OCI-LY1 (cell line): ENCODE measurements around the gene ZNF710.

Source experiments
- H2AFZ ChIP-seq: fragments of 200-600 bp; sonication (generic), shearing (Covaris generic); 2 replicates; pipeline ENCODE4 v1.6.0; 2014; ENCODE audit warnings: antibody characterized with exemption, mild to moderate bottlenecking, low read length
- H3F3A ChIP-seq: fragments of 200-600 bp; sonication (generic), shearing (Covaris generic); 2 replicates; pipeline ENCODE4 v1.6.0; 2014; ENCODE audit warnings: mild to moderate bottlenecking, antibody characterized with exemption, low read length, moderate library complexity; ENCODE audit not compliant: insufficient read depth
- H3K27ac ChIP-seq: fragments of 200-600 bp; sonication (generic); 2 replicates; pipeline ENCODE4 v1.5.1; 2014; ENCODE audit warnings: low read length, mixed run types, mild to moderate bottlenecking, low read depth; ENCODE audit not compliant: poor library complexity, severe bottlenecking
- H3K27me3 ChIP-seq: fragments of 200-600 bp; sonication (generic); 2 replicates; pipeline ENCODE4 v1.6.0; 2014; ENCODE audit warnings: antibody characterized with exemption, mild to moderate bottlenecking, low read length, moderate library complexity; ENCODE audit not compliant: insufficient read depth
- H3K36me3 ChIP-seq: fragments of 200-600 bp; sonication (generic); 2 replicates; pipeline ENCODE4 v1.6.1; 2014; ENCODE audit warnings: mild to moderate bottlenecking, antibody characterized with exemption, low read length, moderate library complexity, mixed read lengths; ENCODE audit not compliant: insufficient read depth
- H3K4me1 ChIP-seq: fragments of 200-600 bp; sonication (generic); 2 replicates; pipeline ENCODE4 v1.5.1; 2014; ENCODE audit warnings: mild to moderate bottlenecking, low read length, moderate library complexity; ENCODE audit not compliant: insufficient read depth, severe bottlenecking
- H3K4me2 ChIP-seq: fragments of 200-600 bp; sonication (generic), shearing (Covaris generic); 2 replicates; pipeline ENCODE4 v1.6.1; 2014; ENCODE audit warnings: low read length
- H3K4me3 ChIP-seq: fragments of 200-600 bp; sonication (generic); 2 replicates; pipeline ENCODE4 v1.5.1; 2014; ENCODE audit warnings: low read length, low read depth, mild to moderate bottlenecking, mixed read lengths; ENCODE audit not compliant: poor library complexity, severe bottlenecking
- H3K79me2 ChIP-seq: fragments of 200-600 bp; shearing (Covaris generic); 2 replicates; pipeline ENCODE4 v1.6.1; 2016; ENCODE audit warnings: mixed run types, low read length, mixed read lengths; ENCODE audit not compliant: insufficient read depth
- H3K9ac ChIP-seq: fragments of 200-600 bp; sonication (generic), shearing (Covaris generic); 2 replicates; pipeline ENCODE4 v1.6.1; 2014; ENCODE audit warnings: mild to moderate bottlenecking, low read length, mixed read lengths
- H3K9me2 ChIP-seq: fragments of 200-600 bp; sonication (generic), shearing (Covaris generic); 2 replicates; pipeline ENCODE4 v1.6.1; 2014; ENCODE audit warnings: low read depth, mild to moderate bottlenecking, low read length, mixed read lengths
- H3K9me3 ChIP-seq: fragments of 200-600 bp; shearing (Covaris generic); 2 replicates; pipeline ENCODE4 v1.6.1; 2014; ENCODE audit warnings: low read length, mixed read lengths
- H4K20me1 ChIP-seq: fragments of 200-600 bp; sonication (generic), shearing (Covaris generic); 2 replicates; pipeline ENCODE4 v1.6.0; 2016; ENCODE audit warnings: mild to moderate bottlenecking, low read length; ENCODE audit not compliant: insufficient read depth
- EZH2 ChIP-seq: fragments of 200-600 bp; sonication (generic), shearing (Covaris generic); IDR thresholded peaks from 2 replicates; pipeline ENCODE4 v1.8.0; 2017; ENCODE audit warnings: borderline replicate concordance, mixed run types, mild to moderate bottlenecking, antibody characterized with exemption, low read length, moderate library complexity, mixed read lengths
- TF ChIP-seq, protein P1 (sequence below): fragments of 200-600 bp; sonication (generic), shearing (Covaris generic); IDR thresholded peaks from 2 replicates; pipeline ENCODE4 v1.5.1; 2017; ENCODE audit warnings: mild to moderate bottlenecking, antibody characterized with exemption, low read length, moderate library complexity, mixed read lengths

The ZNF710 gene

DNA sequence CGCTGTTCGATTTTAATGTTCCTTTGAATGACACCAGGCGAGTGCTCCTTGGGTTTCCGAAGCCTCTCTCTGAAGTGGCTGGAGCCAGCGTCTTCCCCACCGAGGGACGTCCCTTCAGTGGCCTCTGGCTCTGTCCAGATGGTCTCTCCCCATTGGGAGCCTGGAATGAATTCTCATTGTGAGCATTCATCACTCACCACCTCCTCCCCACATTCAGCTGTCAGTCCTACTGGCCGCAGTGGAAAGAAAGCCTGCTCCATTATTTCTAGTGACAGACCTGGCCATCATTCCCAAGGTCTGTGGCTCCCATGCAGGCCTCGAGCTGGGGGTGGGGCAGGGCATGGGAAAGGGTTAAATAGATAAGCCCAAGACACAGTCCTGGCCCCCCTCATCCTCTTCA, 35.2 kb downstream of the ZNF710 start:
- Histone ChIP-seq H3K36me3 (no peaks in the 10 kb centered on the region), H3K4me3 (no peak overlapping the region), H3K27me3 (no peaks in the 10 kb centered on the region), H3F3A (0 out of 2 replicates have a peak, but pooled peaks cover 4% of the 10 kb centered on the region), H3K4me2 (no peak overlapping the region), H4K20me1 (no peaks in the 10 kb centered on the region), H3K4me1 (peaks cover 66% of the 10 kb centered on the region), H3K9me2 (no peaks in the 10 kb centered on the region), H3K9ac (no peak overlapping the region), H3K79me2 (no peaks in the 10 kb centered on the region), H3K9me3 (no peaks in the 10 kb centered on the region), H3K27ac (no peak overlapping the region), H2AFZ (no peak overlapping the region)
- TF ChIP-seq, protein P1, sequence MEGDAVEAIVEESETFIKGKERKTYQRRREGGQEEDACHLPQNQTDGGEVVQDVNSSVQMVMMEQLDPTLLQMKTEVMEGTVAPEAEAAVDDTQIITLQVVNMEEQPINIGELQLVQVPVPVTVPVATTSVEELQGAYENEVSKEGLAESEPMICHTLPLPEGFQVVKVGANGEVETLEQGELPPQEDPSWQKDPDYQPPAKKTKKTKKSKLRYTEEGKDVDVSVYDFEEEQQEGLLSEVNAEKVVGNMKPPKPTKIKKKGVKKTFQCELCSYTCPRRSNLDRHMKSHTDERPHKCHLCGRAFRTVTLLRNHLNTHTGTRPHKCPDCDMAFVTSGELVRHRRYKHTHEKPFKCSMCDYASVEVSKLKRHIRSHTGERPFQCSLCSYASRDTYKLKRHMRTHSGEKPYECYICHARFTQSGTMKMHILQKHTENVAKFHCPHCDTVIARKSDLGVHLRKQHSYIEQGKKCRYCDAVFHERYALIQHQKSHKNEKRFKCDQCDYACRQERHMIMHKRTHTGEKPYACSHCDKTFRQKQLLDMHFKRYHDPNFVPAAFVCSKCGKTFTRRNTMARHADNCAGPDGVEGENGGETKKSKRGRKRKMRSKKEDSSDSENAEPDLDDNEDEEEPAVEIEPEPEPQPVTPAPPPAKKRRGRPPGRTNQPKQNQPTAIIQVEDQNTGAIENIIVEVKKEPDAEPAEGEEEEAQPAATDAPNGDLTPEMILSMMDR, result no peak
- no peak for TF ChIP-seq EZH2

DNA sequence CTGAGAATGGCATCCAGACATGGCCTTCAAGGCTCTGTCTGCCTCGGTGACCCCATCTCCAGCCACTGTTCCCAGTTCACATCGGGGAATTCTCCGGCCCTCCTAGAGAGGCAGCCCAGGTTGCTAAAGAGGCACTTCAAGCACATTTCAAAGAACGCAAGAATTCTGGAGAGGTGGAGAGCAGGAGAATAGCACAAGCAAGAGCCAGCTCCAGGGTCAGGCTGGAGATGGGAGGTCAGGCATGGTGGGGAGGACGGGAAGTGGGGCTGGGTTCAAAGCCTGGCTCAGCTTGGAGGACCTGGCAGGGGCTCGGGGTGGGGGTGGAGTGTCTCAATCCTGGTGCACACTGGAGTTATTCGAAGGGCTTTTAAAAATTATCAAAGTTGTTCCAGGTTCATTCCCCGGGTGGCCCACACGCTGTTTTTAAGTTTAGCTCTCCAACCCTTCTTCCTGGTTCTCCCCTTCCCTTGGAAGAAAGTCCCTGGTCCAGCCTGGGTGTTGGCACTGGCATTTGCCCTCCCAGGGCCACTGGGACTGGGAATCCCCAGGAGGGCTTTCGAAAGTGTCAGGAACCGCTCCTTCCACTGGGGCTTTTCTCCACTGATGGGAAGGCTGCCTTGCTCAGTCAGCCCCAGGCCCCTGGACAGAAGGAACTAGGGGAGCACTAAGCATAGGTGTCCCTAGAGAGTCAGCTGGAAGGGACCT, 35.8 kb downstream of the ZNF710 start:
- no peaks in the 10 kb centered on the region for H3K9me3 ChIP-seq
- no peaks in the 10 kb centered on the region for H3K36me3 ChIP-seq
- no peak overlapping the region for H3K4me3 ChIP-seq
- no peaks in the 10 kb centered on the region for H3K79me2 ChIP-seq
- H3K27ac ChIP-seq, result no peak overlapping the region
- H3F3A ChIP-seq, result 0 out of 2 replicates have a peak, but pooled peaks cover 4% of the 10 kb centered on the region
- H4K20me1 ChIP-seq, result no peaks in the 10 kb centered on the region
- H3K4me2 ChIP-seq, result no peak overlapping the region
- H3K9ac ChIP-seq, result no peak overlapping the region
- no peaks in the 10 kb centered on the region for H3K9me2 ChIP-seq
- TF ChIP-seq, protein P1, result no peak
- no peak for TF ChIP-seq EZH2
- H3K4me1 ChIP-seq, result peaks cover 64% of the 10 kb centered on the region
- no peak overlapping the region for H2AFZ ChIP-seq
- H3K27me3 ChIP-seq, result no peaks in the 10 kb centered on the region

DNA sequence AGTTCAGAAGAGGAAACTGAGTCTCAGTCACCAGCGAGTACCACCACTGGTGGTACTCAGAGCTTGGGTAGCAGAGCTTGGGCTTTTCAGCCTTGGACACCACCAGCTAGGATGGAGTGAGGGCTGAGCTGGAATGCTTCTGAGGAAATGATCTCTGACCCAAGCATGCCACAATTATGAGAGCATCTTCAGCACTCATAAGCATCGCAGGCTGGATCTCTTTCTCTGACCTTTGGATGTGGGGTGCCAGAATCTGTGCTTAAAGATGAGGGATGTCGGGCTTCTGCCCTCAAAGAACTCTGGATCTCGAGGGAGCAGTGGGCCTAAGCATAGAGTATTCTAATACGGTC, 36.4 kb downstream of the ZNF710 start:
- peaks cover 62% of the 10 kb centered on the region for H3K4me1 ChIP-seq
- no peaks in the 10 kb centered on the region for H3K9me3 ChIP-seq
- 0 out of 2 replicates have a peak, but pooled peaks cover 4% of the 10 kb centered on the region for H3F3A ChIP-seq
- H4K20me1 ChIP-seq, result no peaks in the 10 kb centered on the region
- H2AFZ ChIP-seq, result no peak overlapping the region
- no peaks in the 10 kb centered on the region for H3K9me2 ChIP-seq
- peak overlapping the region; percentile 64 for H3K27ac ChIP-seq
- no peak overlapping the region for H3K4me3 ChIP-seq
- H3K9ac ChIP-seq, result no peak overlapping the region; the same call in 1 of the 2 replicates
- no peaks in the 10 kb centered on the region for H3K36me3 ChIP-seq
- H3K4me2 ChIP-seq, result no peak overlapping the region
- TF ChIP-seq EZH2, result no peak
- TF ChIP-seq, protein P1, result no peak
- no peaks in the 10 kb centered on the region for H3K79me2 ChIP-seq
- no peaks in the 10 kb centered on the region for H3K27me3 ChIP-seq
